ENCODE measurements around the gene ZNF532.

The ZNF532 gene

DNA sequence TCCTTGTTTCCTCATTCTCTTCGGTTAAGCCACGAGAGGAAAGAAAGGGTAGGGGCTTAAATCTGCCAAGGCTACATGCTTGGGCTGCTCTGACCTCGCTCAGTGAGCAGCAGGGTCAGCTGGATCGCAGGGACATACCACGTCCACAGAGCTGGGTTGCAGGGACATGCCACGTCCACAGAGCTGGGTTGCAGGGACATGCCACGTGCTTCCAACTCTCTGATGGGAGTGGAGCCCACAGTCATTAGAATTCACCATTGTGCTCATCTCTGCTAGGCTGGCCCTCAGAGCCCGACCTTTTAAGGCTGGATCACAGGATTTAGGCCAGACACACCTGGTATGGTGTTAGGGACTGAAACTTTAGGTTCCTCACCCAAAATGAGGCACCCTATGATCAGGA, 167.6 kb downstream of the ZNF532 start:
- no peak for DNase-seq
- Histone ChIP-seq H3K27ac (ENCODE audit: low read length) (no peak overlapping the region), H3K27me3 (replicated peaks; ENCODE audit: insufficient read depth, low read length) (no peaks in the 10 kb centered on the region), H3K79me2 (ENCODE audit: low read length) (no peaks in the 10 kb centered on the region), H3F3A (ENCODE audit: insufficient read depth, low read length) (no peaks in the 10 kb centered on the region), H3K9me2 (replicated peaks; ENCODE audit: insufficient read depth, low read length) (no peaks in the 10 kb centered on the region), H3K4me3 (ENCODE audit: low read length) (no peak overlapping the region), H3K36me3 (replicated peaks; ENCODE audit: insufficient read depth, low read length) (no peaks in the 10 kb centered on the region), H3K4me2 (ENCODE audit: low read depth, low read length) (no peak overlapping the region), H3K9ac (ENCODE audit: low read length) (no peak overlapping the region), H3K4me1 (ENCODE audit: low read length) (no peaks in the 10 kb centered on the region), H2AFZ (ENCODE audit: low read length) (no peak overlapping the region), H4K20me1 (ENCODE audit: insufficient read depth, low read length) (no peaks in the 10 kb centered on the region), H3K9me3 (replicated peaks; ENCODE audit: insufficient read depth, low read length) (no peaks in the 10 kb centered on the region)
- no peak for TF ChIP-seq EZH2 (optimal IDR thresholded peaks at IDR 0.05; ENCODE audit: low read depth, low read length)
- no peak for TF ChIP-seq EZH2phosphoT487 (IDR thresholded peaks at IDR 0.05; ENCODE audit: low read length)
- no peak for TF ChIP-seq CTCF (IDR thresholded peaks at IDR 0.05; ENCODE audit: low read length)

- Histone ChIP-seq H4K20me1 (ENCODE audit: insufficient read depth, low read length) (no peaks in the 10 kb centered on the region), H2AFZ (ENCODE audit: low read length) (no peak overlapping the region), H3K36me3 (replicated peaks; ENCODE audit: insufficient read depth, low read length) (no peaks in the 10 kb centered on the region), H3K9me3 (replicated peaks; ENCODE audit: insufficient read depth, low read length) (no peaks in the 10 kb centered on the region), H3K4me1 (ENCODE audit: low read length) (no peaks in the 10 kb centered on the region), H3K9me2 (replicated peaks; ENCODE audit: insufficient read depth, low read length) (no peaks in the 10 kb centered on the region), H3F3A (ENCODE audit: insufficient read depth, low read length) (no peaks in the 10 kb centered on the region), H3K27me3 (replicated peaks; ENCODE audit: insufficient read depth, low read length) (no peaks in the 10 kb centered on the region), H3K9ac (ENCODE audit: low read length) (no peak overlapping the region), H3K4me2 (ENCODE audit: low read depth, low read length) (no peak overlapping the region), H3K4me3 (ENCODE audit: low read length) (no peak overlapping the region), H3K27ac (ENCODE audit: low read length) (no peak overlapping the region), H3K79me2 (ENCODE audit: low read length) (no peaks in the 10 kb centered on the region)
- TF ChIP-seq EZH2 (optimal IDR thresholded peaks at IDR 0.05; ENCODE audit: low read depth, low read length) (no peak), EZH2phosphoT487 (IDR thresholded peaks at IDR 0.05; ENCODE audit: low read length) (no peak), CTCF (IDR thresholded peaks at IDR 0.05; ENCODE audit: low read length) (no peak)
- DNase-seq = no peak
Measured at GRCh38 chr18:59033359-59033758, 168.7 kb downstream of the ZNF532 start.

DNA sequence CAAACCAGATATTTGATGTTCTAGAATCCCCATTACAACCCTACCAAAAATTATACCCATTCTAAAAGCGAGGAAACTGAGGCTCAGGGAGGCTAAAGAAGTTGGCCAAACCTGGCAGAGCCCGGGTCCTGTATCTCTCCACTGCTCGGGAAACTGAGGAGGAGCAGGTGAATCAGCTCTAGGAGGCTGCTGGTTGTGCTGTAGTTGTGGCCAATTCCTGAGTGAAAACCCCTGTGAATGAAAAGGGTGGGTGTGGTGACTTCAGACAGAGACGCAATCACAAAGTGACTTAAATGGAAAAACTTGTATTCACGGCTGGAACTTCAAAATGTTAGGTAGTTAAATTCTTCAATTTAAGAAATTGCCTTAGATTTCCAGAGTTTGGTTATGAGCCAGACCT, 169.3 kb downstream of the ZNF532 start:
- DNase-seq = no peak
- H4K20me1 ChIP-seq (ENCODE audit: insufficient read depth, low read length) = no peaks in the 10 kb centered on the region
- no peak overlapping the region for H3K4me2 ChIP-seq (ENCODE audit: low read depth, low read length)

More for the DNA sequence above, 169.3 kb downstream of the ZNF532 start:
- Histone ChIP-seq H3K36me3 (replicated peaks; ENCODE audit: insufficient read depth, low read length) (no peaks in the 10 kb centered on the region), H3K27me3 (replicated peaks; ENCODE audit: insufficient read depth, low read length) (no peaks in the 10 kb centered on the region), H3F3A (ENCODE audit: insufficient read depth, low read length) (no peaks in the 10 kb centered on the region), H3K79me2 (ENCODE audit: low read length) (no peaks in the 10 kb centered on the region), H3K9me2 (replicated peaks; ENCODE audit: insufficient read depth, low read length) (no peaks in the 10 kb centered on the region), H3K9me3 (replicated peaks; ENCODE audit: insufficient read depth, low read length) (no peaks in the 10 kb centered on the region), H3K4me3 (ENCODE audit: low read length) (no peak overlapping the region), H3K4me1 (ENCODE audit: low read length) (no peaks in the 10 kb centered on the region), H3K9ac (ENCODE audit: low read length) (no peak overlapping the region), H2AFZ (ENCODE audit: low read length) (no peak overlapping the region), H3K27ac (ENCODE audit: low read length) (no peak overlapping the region)
- TF ChIP-seq EZH2phosphoT487 (IDR thresholded peaks at IDR 0.05; ENCODE audit: low read length) (no peak), CTCF (IDR thresholded peaks at IDR 0.05; ENCODE audit: low read length) (no peak), EZH2 (optimal IDR thresholded peaks at IDR 0.05; ENCODE audit: low read depth, low read length) (no peak)
